DND-41 (cell line): ENCODE measurements around the gene ZNF431.

ENCODE experiments used
- ATAC-seq: fragments of 200-7000 bp; cut with Tn5 transposase; 3 replicates; pipeline ENCODE4 v1.9.1; 2021; ENCODE audit warnings: low read depth; ENCODE audit not compliant: insufficient read depth
- DNase-seq: peaks from one replicate; pipeline ENCODE4 v3.0.0-alpha.2; 2020
- H2AFZ ChIP-seq: 2 replicates; pipeline ENCODE4 v1.6.0; 2012; ENCODE audit warnings: low read depth, low read length
- H3K27ac ChIP-seq: 2 replicates; pipeline ENCODE4 v1.5.1; 2012; ENCODE audit warnings: low read length, inconsistent platforms
- H3K27me3 ChIP-seq: fragments of 200-600 bp; sonication (generic); 2 replicates; pipeline ENCODE4 v1.6.0; 2012; ENCODE audit warnings: low read length, mild to moderate bottlenecking, inconsistent platforms; ENCODE audit not compliant: insufficient read depth, poor library complexity
- H3K36me3 ChIP-seq: 2 replicates; pipeline ENCODE4 v1.5.1; 2012; ENCODE audit warnings: low read length, inconsistent platforms; ENCODE audit not compliant: insufficient read depth
- H3K4me1 ChIP-seq: 2 replicates; pipeline ENCODE4 v1.5.1; 2012; ENCODE audit warnings: mild to moderate bottlenecking, low read length; ENCODE audit not compliant: insufficient read depth
- H3K4me2 ChIP-seq: 2 replicates; pipeline ENCODE4 v1.6.0; 2012; ENCODE audit warnings: mild to moderate bottlenecking, moderate library complexity, low read length, inconsistent platforms; ENCODE audit not compliant: insufficient read depth
- H3K4me3 ChIP-seq, 2 experiments: fragments of 200-600 bp in 1 of 2; shearing (Covaris generic) in 1 of 2; 2 replicates each; pipeline ENCODE4 v1.5.1; 2012 to 2016; ENCODE audit warnings: inconsistent platforms in 2 of 2, low read length in 2 of 2, mild to moderate bottlenecking in 2 of 2, low read depth in 1 of 2, moderate library complexity in 1 of 2
- H3K79me2 ChIP-seq: 2 replicates; pipeline ENCODE4 v1.6.0; 2012; ENCODE audit warnings: low read length, inconsistent platforms; ENCODE audit not compliant: insufficient read depth
- H3K9ac ChIP-seq: 2 replicates; pipeline ENCODE4 v1.6.0; 2012; ENCODE audit warnings: low read depth, mild to moderate bottlenecking, inconsistent platforms, low read length, moderate library complexity
- H3K9me3 ChIP-seq: 2 replicates; pipeline ENCODE4 v1.5.1; 2012; ENCODE audit warnings: low read length, moderate library complexity, mild to moderate bottlenecking, inconsistent platforms; ENCODE audit not compliant: insufficient read depth, severe bottlenecking
- H4K20me1 ChIP-seq: 2 replicates; pipeline ENCODE4 v1.6.0; 2012; ENCODE audit warnings: low read length; ENCODE audit not compliant: insufficient read depth
- CTCF ChIP-seq: IDR thresholded peaks from 2 replicates; pipeline ENCODE4 v1.5.1; 2012; ENCODE audit warnings: borderline replicate concordance, low read length, moderate library complexity, mild to moderate bottlenecking; ENCODE audit not compliant: poor library complexity, severe bottlenecking; ENCODE audit errors: extremely low read depth
- EZH2 ChIP-seq: IDR thresholded peaks from 3 replicates; pipeline ENCODE4 v1.6.1; 2012; ENCODE audit warnings: borderline replicate concordance, low read depth, mild to moderate bottlenecking, moderate library complexity, low read length, inconsistent platforms; ENCODE audit not compliant: severe bottlenecking

ZNF431 gene

GRCh38 chr19:21098291-21098690, 43.5 kb upstream of the ZNF431 start:
- TF ChIP-seq EZH2 = no peak
- no peak for TF ChIP-seq CTCF
- DNase-seq (no peak), ATAC-seq (no peak)
- no peaks in the 10 kb centered on the region for H3K4me1 ChIP-seq
- no peaks in the 10 kb centered on the region for H3K27me3 ChIP-seq
- H3K9ac ChIP-seq = no peak overlapping the region
- no peak overlapping the region for H3K4me3 ChIP-seq
- no peaks in the 10 kb centered on the region for H4K20me1 ChIP-seq
- H3K27ac ChIP-seq = no peak overlapping the region
- H3K36me3 ChIP-seq = peaks cover 30% of the 10 kb centered on the region
- H3K79me2 ChIP-seq = peaks cover 29% of the 10 kb centered on the region
- H3K4me2 ChIP-seq = no peak overlapping the region
- H2AFZ ChIP-seq = no peak overlapping the region
- no peaks in the 10 kb centered on the region for H3K9me3 ChIP-seq

- ATAC-seq (no peak), DNase-seq (no peak)
- TF ChIP-seq CTCF (no peak), EZH2 (no peak)
- Histone ChIP-seq H4K20me1 (no peaks in the 10 kb centered on the region), H2AFZ (no peak overlapping the region), H3K4me1 (no peaks in the 10 kb centered on the region), H3K4me2 (no peak overlapping the region), H3K79me2 (peaks cover 4% of the 10 kb centered on the region; the same call in 1 of the 2 replicates), H3K27ac (no peak overlapping the region), H3K9me3 (no peaks in the 10 kb centered on the region), H3K36me3 (peaks cover 38% of the 10 kb centered on the region), H3K4me3 (no peak overlapping the region), H3K27me3 (no peaks in the 10 kb centered on the region), H3K9ac (no peak overlapping the region)
Measured at GRCh38 chr19:21101521-21102242, 40.2 kb upstream of the ZNF431 start.

GRCh38 chr19:21109116-21109515, 32.7 kb upstream of the ZNF431 start:
- no peak for ATAC-seq
- no peak for DNase-seq
- peaks cover 36% of the 10 kb centered on the region for H3K36me3 ChIP-seq

More at GRCh38 chr19:21109116-21109515, 32.7 kb upstream of the ZNF431 start:
- Histone ChIP-seq H3K9ac (no peak overlapping the region), H3K9me3 (peaks cover 11% of the 10 kb centered on the region), H4K20me1 (no peaks in the 10 kb centered on the region), H3K79me2 (peaks cover 9% of the 10 kb centered on the region; the same call in 1 of the 2 replicates), H3K4me1 (no peaks in the 10 kb centered on the region), H3K4me2 (no peak overlapping the region), H3K4me3 (no peak overlapping the region), H3K27me3 (no peaks in the 10 kb centered on the region), H2AFZ (no peak overlapping the region), H3K27ac (no peak overlapping the region)
- no peak for TF ChIP-seq EZH2
- TF ChIP-seq CTCF = no peak
